ENCODE data around the gene CSRNP3.

Gene CSRNP3

DNA sequence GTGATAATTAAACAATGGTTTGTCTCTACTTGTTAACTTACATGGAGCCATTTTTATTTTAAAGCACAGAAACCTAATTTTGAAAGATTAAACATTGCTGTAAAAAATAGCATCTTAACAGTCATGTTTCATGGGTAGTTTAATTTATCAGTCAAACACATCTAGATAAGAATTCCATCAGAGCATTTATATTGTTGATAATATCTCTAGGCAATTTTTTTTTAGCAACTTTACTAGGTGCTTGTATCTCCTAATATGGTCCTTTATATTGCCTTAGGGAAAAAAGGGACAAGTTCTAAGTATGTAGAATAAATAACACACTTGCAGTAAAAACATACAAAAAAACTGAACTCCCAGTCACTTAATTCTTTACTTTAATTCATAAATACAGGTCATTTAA, 863 bp downstream of the CSRNP3 start:
- DNase-seq (ENCODE audit: low read depth in 2 of 2) = no peak

- no peak for DNase-seq (ENCODE audit: low read depth in 2 of 2)
These were observed 2.0 kb downstream of the CSRNP3 start for GRCh38 chr2:165471349-165471950.

GRCh38 chr2:165472922-165473321, 3.4 kb downstream of the CSRNP3 start:
- no peak for DNase-seq (ENCODE audit: low read depth in 2 of 2)

- no peak for DNase-seq (ENCODE audit: low read depth in 2 of 2)
These were observed 5.2 kb downstream of the CSRNP3 start for GRCh38 chr2:165474619-165475276.

GRCh38 chr2:165475277-165476004, 5.9 kb downstream of the CSRNP3 start:
- no peak for DNase-seq (ENCODE audit: low read depth in 2 of 2)

GRCh38 chr2:165479856-165480255, 10.4 kb downstream of the CSRNP3 start:
- DNase-seq (ENCODE audit: low read depth in 2 of 2) = no peak

GRCh38 chr2:165494573-165494972, 25.1 kb downstream of the CSRNP3 start:
- DNase-seq (ENCODE audit: low read depth in 2 of 2) = no peak

- no peak for DNase-seq (ENCODE audit: low read depth in 2 of 2)
These were observed 28.3 kb downstream of the CSRNP3 start for GRCh38 chr2:165497659-165498317.

DNA sequence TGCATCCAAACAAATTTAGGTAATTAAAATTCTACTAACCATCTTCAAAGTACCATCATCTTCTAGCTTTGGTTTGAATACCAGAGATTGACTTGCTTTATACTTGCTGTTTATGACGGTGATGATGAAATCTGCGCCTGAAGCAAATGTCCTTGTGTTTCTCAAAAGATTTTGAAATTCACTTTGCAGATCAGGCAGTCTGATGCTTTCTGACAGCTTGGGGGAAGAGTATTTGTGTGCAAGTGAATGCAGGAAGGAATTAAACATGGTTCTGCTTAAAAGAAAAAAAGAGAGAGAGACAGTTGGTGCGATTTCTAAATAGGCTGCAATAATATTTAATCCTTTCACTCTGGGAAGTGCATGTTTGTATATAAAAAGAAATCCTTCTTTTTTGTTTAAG, 29.6 kb downstream of the CSRNP3 start:
- no peak for DNase-seq (ENCODE audit: low read depth in 2 of 2)

GRCh38 chr2:165500001-165500400, 30.5 kb downstream of the CSRNP3 start:
- DNase-seq (ENCODE audit: low read depth in 2 of 2) = no peak

- DNase-seq (ENCODE audit: low read depth in 2 of 2) = no peak
These were observed 31.3 kb downstream of the CSRNP3 start for GRCh38 chr2:165500816-165501215.

GRCh38 chr2:165505514-165505913, 36.0 kb downstream of the CSRNP3 start:
- DNase-seq (ENCODE audit: low read depth in 2 of 2) = no peak

GRCh38 chr2:165508927-165509326, 39.4 kb downstream of the CSRNP3 start:
- no peak for DNase-seq (ENCODE audit: low read depth in 2 of 2)

DNA sequence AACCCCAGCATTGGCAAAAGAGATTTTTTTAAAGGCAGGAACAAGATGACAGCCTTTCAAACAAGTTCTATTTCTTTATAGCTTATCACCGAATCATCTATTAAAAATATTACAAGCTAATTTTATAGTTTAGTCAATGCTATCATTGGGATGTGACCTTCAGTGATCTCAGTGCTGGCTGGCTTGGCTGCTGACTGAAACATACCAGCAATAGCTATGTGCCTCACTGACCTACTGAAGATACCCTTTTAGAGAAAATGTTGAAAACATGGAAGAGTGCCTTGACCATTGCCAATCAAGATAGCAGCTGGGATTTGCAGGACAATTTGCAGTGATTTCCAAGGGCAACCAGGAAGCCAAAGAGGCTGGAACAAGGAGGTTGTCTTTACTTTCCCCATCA, 44.0 kb downstream of the CSRNP3 start:
- no peak for DNase-seq (ENCODE audit: low read depth in 2 of 2)

DNA sequence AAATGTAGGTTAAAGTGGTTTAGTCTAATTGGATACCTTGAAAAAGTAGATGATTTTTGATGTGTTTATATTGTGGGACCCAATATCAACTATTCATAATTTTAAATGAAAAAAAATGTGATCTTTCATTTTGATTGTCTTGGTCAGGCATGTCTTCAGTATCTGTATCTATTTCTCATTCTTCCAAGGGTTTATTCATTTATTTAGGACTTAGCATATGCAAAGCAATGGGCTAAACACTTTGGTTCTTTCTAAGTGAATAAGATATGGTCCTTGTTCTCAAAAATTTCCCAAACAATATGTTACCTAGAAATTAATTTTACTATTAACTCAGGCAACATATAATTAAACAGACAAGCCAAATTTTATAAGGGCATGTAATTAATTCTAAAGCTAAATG, 49.1 kb downstream of the CSRNP3 start:
- no peak for DNase-seq (ENCODE audit: low read depth in 2 of 2)

GRCh38 chr2:165522719-165523118, 53.2 kb downstream of the CSRNP3 start:
- DNase-seq (ENCODE audit: low read depth in 2 of 2) = no peak

DNA sequence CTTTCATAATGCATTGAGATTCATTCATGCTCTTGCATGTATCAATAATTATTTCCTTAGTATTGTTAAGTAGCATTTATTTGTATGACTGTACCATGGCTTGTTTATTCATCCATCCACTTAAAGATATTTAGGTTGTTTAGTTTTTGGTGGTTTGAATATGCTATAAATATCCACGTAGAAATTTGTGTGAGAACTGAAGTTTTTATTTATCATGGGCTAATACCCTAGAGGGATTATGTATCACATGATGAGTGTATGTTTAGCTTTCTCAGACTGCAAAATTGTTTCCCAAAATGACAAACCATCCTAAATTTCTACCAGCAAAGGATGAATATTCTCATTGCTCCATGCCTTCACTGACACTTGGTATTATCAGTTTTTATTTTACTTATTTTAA, 55.2 kb downstream of the CSRNP3 start:
- no peak for DNase-seq (ENCODE audit: low read depth in 2 of 2)

DNA sequence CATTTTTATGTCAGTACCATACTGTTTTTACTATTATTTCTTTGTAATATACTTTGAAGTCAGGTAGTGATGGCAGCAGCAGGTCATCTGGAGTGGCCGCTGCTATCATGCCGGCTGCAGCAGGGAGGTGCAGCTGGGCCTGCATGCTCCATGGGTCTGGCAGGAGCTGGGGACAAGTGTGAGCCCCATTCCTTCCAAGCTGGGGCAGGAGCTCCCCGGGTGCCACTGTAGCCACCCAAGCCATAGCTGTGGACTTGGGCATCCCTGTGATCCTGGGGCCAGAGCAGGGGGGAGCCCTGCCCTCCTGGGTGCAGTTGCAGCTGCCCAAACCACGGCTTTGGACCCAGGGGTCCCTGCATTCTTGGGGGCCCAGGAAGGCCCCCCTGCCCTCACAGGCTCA, 59.2 kb downstream of the CSRNP3 start:
- no peak for DNase-seq (ENCODE audit: low read depth in 2 of 2)

- no peak for DNase-seq (ENCODE audit: low read depth in 2 of 2)
These were observed 59.6 kb downstream of the CSRNP3 start for GRCh38 chr2:165529130-165529529.

- no peak for DNase-seq (ENCODE audit: low read depth in 2 of 2)
These were observed 63.8 kb downstream of the CSRNP3 start for GRCh38 chr2:165533331-165533730.

GRCh38 chr2:165535471-165535870, 66.0 kb downstream of the CSRNP3 start:
- no peak for DNase-seq (ENCODE audit: low read depth in 2 of 2)

DNA sequence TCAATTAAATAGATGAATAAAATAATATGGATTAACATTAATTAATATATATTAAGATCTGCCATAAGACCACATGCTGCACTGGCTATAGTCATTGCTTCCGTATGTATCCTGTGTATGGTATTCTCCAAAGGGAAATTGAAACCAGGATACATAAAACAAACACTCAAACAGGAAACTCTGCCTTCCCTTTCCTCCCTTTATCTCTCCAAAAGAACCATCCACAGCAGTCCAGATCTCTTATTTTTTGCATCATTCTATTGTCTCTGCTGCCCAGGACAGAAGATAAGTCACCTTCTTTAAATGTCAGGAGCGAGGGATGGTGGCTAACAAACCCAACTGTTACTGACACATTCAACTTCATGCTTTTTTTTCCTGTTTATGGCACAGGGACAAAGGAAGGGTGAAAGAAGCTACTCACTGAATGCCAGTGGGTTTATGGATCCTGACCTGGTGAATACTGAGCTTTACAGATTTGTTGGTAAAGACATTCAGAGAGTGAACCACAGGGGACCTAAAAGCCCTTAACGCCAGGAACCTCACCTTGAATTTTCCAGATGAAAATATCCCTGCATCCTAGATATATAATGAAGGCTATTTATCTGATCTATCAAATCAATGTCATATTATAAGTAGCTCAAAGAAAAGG, 67.5 kb downstream of the CSRNP3 start:
- no peak for DNase-seq (ENCODE audit: low read depth in 2 of 2)
